Thoracic aorta (tissue), 2 donors: ENCODE data around the gene CUEDC1. TPM values are rescaled to one million over a fixed set of nuclear protein-coding genes. Genes with fewer than 3 reads are reported as not detected.

Source experiments
- ATAC-seq: fragments of 150-250 bp; one replicate; pipeline ENCODE4 v1.8.0; 2017; ENCODE audit warnings: low read depth; ENCODE audit not compliant: insufficient number of reproducible peaks, low FRiP score
- DNase-seq: peaks from one replicate; pipeline ENCODE4 v3.0.0-alpha.2; 2020; ENCODE audit warnings: low spot score
- H3K27ac ChIP-seq, 2 donors: fragments of 200-600 bp; sonication (generic); 1 replicate in 1 of 2; 2 replicates in 1 of 2; pipeline ENCODE4 v1.5.1; 2016; ENCODE audit warnings: mild to moderate bottlenecking in 2 of 2, moderate library complexity in 2 of 2
- H3K27me3 ChIP-seq: fragments of 200-600 bp; sonication (generic); replicated peaks from 2 replicates; pipeline ENCODE4 v1.6.0; 2016; ENCODE audit warnings: mild to moderate bottlenecking; ENCODE audit not compliant: insufficient read depth
- H3K36me3 ChIP-seq: fragments of 200-600 bp; sonication (generic); one replicate; pipeline ENCODE4 v1.5.1; 2016
- H3K4me1 ChIP-seq, 2 donors: fragments of 200-600 bp; sonication (generic); 1 replicate in 1 of 2; 2 replicates in 1 of 2; pipeline versions ENCODE4 v1.5.1 to v1.6.0; 2016; ENCODE audit warnings: low read depth in 2 of 2, mild to moderate bottlenecking in 1 of 2; ENCODE audit not compliant: control insufficient read depth in 1 of 2
- H3K4me3 ChIP-seq: fragments of 200-600 bp; sonication (generic); 2 replicates; pipeline ENCODE4 v1.5.1; 2016; ENCODE audit warnings: mild to moderate bottlenecking
- H3K9me3 ChIP-seq: fragments of 200-600 bp; sonication (generic); 2 replicates; pipeline ENCODE4 v1.5.1; 2016
- CTCF ChIP-seq: fragments of 200-600 bp; sonication (generic); IDR thresholded peaks from one replicate; pipeline ENCODE4 v1.5.1; 2019; ENCODE audit warnings: antibody characterized with exemption
- total RNA-seq, 2 donors: library from RNA; depleted of rRNA; stranded (reverse); fragments of >200 nt; gene quantifications; one replicate each; pipeline versions ENCODE4 v1.1.0 to v1.2.3, GENCODE V29; 2016

Gene CUEDC1
- total RNA-seq, 2 donors from 2014 or later = 32.7 to 93.1 TPM

GRCh38 chr17:57876023-57876865, 79.0 kb downstream of the CUEDC1 start:
- peak overlapping the region; percentile 18 to 91 for H3K27ac ChIP-seq
- no peaks in the 10 kb centered on the region for H3K9me3 ChIP-seq
- DNase-seq (no peak), ATAC-seq (no peak)
- no peak overlapping the region for H3K4me3 ChIP-seq
- peaks cover 10% of the 10 kb centered on the region for H3K36me3 ChIP-seq
- H3K27me3 ChIP-seq = no peaks in the 10 kb centered on the region
- peaks cover 48 to 76% of the 10 kb centered on the region in 2 donors for H3K4me1 ChIP-seq
- TF ChIP-seq CTCF = no peak

- H3K27me3 ChIP-seq = no peaks in the 10 kb centered on the region
- ATAC-seq (peak; percentile 84), DNase-seq (peak; percentile 68)
- H3K36me3 ChIP-seq = peaks cover 10% of the 10 kb centered on the region
- peaks cover 42 to 70% of the 10 kb centered on the region in 2 donors for H3K4me1 ChIP-seq
- H3K4me3 ChIP-seq = peak overlapping the region; percentile 59
- TF ChIP-seq CTCF = peak; percentile 76
- no peaks in the 10 kb centered on the region for H3K9me3 ChIP-seq
- H3K27ac ChIP-seq = peak overlapping the region; percentile 90 to 91
These were observed 79.8 kb downstream of the CUEDC1 start for GRCh38 chr17:57875290-57876022.

DNA sequence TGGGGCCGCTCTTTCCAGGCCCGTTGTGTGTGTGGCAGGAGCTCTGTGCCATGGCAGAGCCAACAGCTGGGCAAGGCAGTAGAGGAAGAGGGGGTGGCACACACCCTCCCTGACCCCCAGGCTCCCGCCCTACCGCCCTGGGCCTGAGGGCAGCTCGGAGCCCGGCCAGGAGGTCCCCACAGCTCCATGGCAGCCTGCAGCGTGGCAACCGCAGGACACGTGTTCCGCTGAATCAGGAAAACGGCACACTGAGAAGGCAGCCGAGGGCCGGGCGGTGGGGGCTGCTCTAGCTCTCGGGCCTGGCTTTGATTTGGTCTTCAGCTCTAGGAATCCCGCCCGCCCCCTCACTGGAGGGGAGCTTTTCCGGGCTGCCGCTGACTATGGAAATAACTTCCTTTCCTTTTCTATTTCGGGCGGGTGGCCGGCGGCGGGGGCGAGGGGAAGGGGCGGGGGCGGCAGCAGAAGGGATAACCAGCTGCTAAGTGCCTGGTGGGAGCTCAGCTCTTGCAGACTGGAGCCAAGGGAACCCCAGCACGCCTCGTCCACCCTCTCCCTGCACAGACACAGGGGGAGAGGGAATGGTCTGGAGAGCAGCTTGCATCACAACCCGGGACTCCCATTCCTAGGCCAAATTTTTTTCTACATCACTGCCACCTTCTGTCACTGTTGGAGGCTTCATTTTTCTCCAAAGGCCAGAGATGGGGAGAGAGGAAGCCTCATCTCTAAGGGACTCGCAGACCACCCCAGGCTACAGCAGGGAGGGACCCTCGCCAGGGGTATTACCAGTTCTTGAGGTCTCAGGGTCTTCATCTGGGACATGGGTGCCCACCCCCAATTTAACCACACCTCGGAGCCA, 80.5 kb downstream of the CUEDC1 start:
- H3K36me3 ChIP-seq = peaks cover 10% of the 10 kb centered on the region
- ATAC-seq = peak; percentile 50

GRCh38 chr17:57874058-57874419, 81.2 kb downstream of the CUEDC1 start:
- ATAC-seq = no peak
- Histone ChIP-seq H3K4me3 (peak overlapping the region; percentile 59), H3K27me3 (no peaks in the 10 kb centered on the region), H3K36me3 (peaks cover 10% of the 10 kb centered on the region), H3K4me1 (peaks cover 42 to 70% of the 10 kb centered on the region in 2 donors), H3K27ac (peak overlapping the region; percentile 90 to 91), H3K9me3 (no peaks in the 10 kb centered on the region)
- TF ChIP-seq CTCF = no peak
- no peak for DNase-seq

More for the DNA sequence above, 80.5 kb downstream of the CUEDC1 start:
- DNase-seq = peak; percentile 72
- peak overlapping the region; percentile 59 for H3K4me3 ChIP-seq
- no peak for TF ChIP-seq CTCF
- H3K27ac ChIP-seq = peak overlapping the region; percentile 90 to 91
- H3K9me3 ChIP-seq = no peaks in the 10 kb centered on the region
- H3K27me3 ChIP-seq = no peaks in the 10 kb centered on the region
- H3K4me1 ChIP-seq = peaks cover 41 to 70% of the 10 kb centered on the region in 2 donors
